GM18909 (cell line): ENCODE results near the gene ARNT2.

Experiments
- ATAC-seq: cut with Tn5 transposase; IDR thresholded peaks from one replicate; pipeline ENCODE4 v1.9.1; 2021; ENCODE audit warnings: mild to moderate bottlenecking; ENCODE audit not compliant: unreplicated experiment, poor library complexity

ARNT2 gene

GRCh38 chr15:80485370-80486164 is 81.4 kb downstream of the ARNT2 start:
- ATAC-seq: no peak

- no peak for ATAC-seq
Observed at GRCh38 chr15:80487839-80488390, 83.7 kb downstream of the ARNT2 start.

GRCh38 chr15:80489030-80489594 is 84.9 kb downstream of the ARNT2 start:
- ATAC-seq: no peak

GRCh38 chr15:80490431-80490990 is 86.3 kb downstream of the ARNT2 start:
- no peak for ATAC-seq

- ATAC-seq: no peak
Observed at GRCh38 chr15:80491163-80491847, 87.1 kb downstream of the ARNT2 start.

GRCh38 chr15:80492409-80492808 is 88.2 kb downstream of the ARNT2 start:
- no peak for ATAC-seq

GRCh38 chr15:80492874-80493273 is 88.7 kb downstream of the ARNT2 start:
- ATAC-seq: no peak

GRCh38 chr15:80494351-80494751 is 90.2 kb downstream of the ARNT2 start:
- no peak for ATAC-seq

- no peak for ATAC-seq
Observed at GRCh38 chr15:80494756-80495155, 90.6 kb downstream of the ARNT2 start.

GRCh38 chr15:80495401-80495942 is 91.3 kb downstream of the ARNT2 start:
- no peak for ATAC-seq

GRCh38 chr15:80496096-80496495 is 91.9 kb downstream of the ARNT2 start:
- ATAC-seq: no peak

- no peak for ATAC-seq
Observed at GRCh38 chr15:80497221-80497620, 93.0 kb downstream of the ARNT2 start.

GRCh38 chr15:80498652-80499051 is 94.5 kb downstream of the ARNT2 start:
- no peak for ATAC-seq

- no peak for ATAC-seq
Observed at GRCh38 chr15:80500021-80500420, 95.8 kb downstream of the ARNT2 start.

- no peak for ATAC-seq
Observed at GRCh38 chr15:80501476-80501875, 97.3 kb downstream of the ARNT2 start.

GRCh38 chr15:80502782-80503181 is 98.6 kb downstream of the ARNT2 start:
- no peak for ATAC-seq

GRCh38 chr15:80503319-80503952 is 99.3 kb downstream of the ARNT2 start:
- ATAC-seq: no peak

- no peak for ATAC-seq
Observed at GRCh38 chr15:80504931-80505330, 100.7 kb downstream of the ARNT2 start.

GRCh38 chr15:80506286-80506893 is 102.2 kb downstream of the ARNT2 start:
- ATAC-seq: no peak

- ATAC-seq: no peak
Observed at GRCh38 chr15:80507131-80507530, 102.9 kb downstream of the ARNT2 start.
